HL-60 (cell line): ENCODE measurements around the gene KRT31.

Experiments
- POLR2AphosphoS5 ChIP-seq: IDR thresholded peaks from 2 replicates; pipeline ENCODE4 v1.6.1; 2012; ENCODE audit warnings: low read depth
- TF ChIP-seq, protein P1 (sequence below): IDR thresholded peaks from one replicate; pipeline ENCODE4 v1.5.1; 2011; ENCODE audit warnings: low read length, control low read depth, inconsistent platforms; ENCODE audit not compliant: insufficient read depth

DNA sequence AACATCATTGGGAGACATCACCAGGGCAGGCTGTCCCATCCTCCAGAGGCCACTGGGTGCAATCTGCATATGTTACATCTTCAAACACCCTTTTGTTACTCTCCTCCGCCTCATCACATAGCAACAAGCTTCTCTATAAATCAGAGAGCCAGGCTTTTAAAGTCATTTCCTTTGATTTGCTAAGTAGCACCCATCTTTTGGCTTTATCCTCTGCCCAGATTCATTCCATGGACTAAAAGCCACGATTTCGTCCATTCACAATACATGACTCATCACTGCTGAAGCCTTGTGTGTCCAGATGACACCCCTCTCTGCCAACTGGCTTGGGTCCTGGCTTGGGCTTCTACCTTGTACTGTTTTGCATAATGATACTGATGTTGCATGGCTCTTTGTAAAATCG is 45.3 kb upstream of the KRT31 start:
- no peak for TF ChIP-seq POLR2AphosphoS5
- TF ChIP-seq, protein P1, sequence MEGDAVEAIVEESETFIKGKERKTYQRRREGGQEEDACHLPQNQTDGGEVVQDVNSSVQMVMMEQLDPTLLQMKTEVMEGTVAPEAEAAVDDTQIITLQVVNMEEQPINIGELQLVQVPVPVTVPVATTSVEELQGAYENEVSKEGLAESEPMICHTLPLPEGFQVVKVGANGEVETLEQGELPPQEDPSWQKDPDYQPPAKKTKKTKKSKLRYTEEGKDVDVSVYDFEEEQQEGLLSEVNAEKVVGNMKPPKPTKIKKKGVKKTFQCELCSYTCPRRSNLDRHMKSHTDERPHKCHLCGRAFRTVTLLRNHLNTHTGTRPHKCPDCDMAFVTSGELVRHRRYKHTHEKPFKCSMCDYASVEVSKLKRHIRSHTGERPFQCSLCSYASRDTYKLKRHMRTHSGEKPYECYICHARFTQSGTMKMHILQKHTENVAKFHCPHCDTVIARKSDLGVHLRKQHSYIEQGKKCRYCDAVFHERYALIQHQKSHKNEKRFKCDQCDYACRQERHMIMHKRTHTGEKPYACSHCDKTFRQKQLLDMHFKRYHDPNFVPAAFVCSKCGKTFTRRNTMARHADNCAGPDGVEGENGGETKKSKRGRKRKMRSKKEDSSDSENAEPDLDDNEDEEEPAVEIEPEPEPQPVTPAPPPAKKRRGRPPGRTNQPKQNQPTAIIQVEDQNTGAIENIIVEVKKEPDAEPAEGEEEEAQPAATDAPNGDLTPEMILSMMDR = no peak
